Esophagus (tissue), 2 donors: ENCODE data around the gene CDK18. TPM values are rescaled to one million over a fixed set of nuclear protein-coding genes. Genes with fewer than 3 reads are reported as not detected.

Source experiments
- H3K27ac ChIP-seq, 2 donors: one replicate each; pipeline ENCODE4 v1.5.1; 2013; ENCODE audit warnings: low read depth in 2 of 2, mild to moderate bottlenecking in 2 of 2, inconsistent platforms in 1 of 2, low read length in 1 of 2, moderate library complexity in 1 of 2
- H3K27me3 ChIP-seq, 2 donors: one replicate each; pipeline ENCODE4 v1.6.1; 2013; ENCODE audit warnings: low read length in 2 of 2, control low read depth in 1 of 2, mild to moderate bottlenecking in 1 of 2; ENCODE audit not compliant: insufficient read depth in 2 of 2, control insufficient read depth in 1 of 2
- H3K36me3 ChIP-seq, 2 donors: one replicate each; pipeline ENCODE4 v1.6.1; 2013; ENCODE audit warnings: low read length in 1 of 2; ENCODE audit not compliant: control insufficient read depth in 2 of 2, insufficient read depth in 2 of 2
- H3K4me1 ChIP-seq, 2 donors: one replicate each; pipeline ENCODE4 v1.6.1; 2013; ENCODE audit warnings: low read length in 1 of 2; ENCODE audit not compliant: control insufficient read depth in 2 of 2, insufficient read depth in 2 of 2
- H3K4me3 ChIP-seq, 2 donors: one replicate each; pipeline ENCODE4 v1.5.1; 2013; ENCODE audit warnings: low read length in 2 of 2, mild to moderate bottlenecking in 2 of 2, low read depth in 1 of 2, moderate library complexity in 1 of 2
- H3K9me3 ChIP-seq, 2 donors: one replicate each; pipeline ENCODE4 v1.6.1; 2013; ENCODE audit warnings: mild to moderate bottlenecking in 2 of 2, low read depth in 1 of 2, low read length in 1 of 2, moderate library complexity in 1 of 2; ENCODE audit not compliant: control insufficient read depth in 2 of 2, insufficient read depth in 1 of 2
- WGBS, 2 donors: extraction: QIAGEN DNeasy Blood & Tissue Kit; methylation state at CpG; one replicate each; pipeline ENCODE4 v1.1.7; 2013; 5-methylcytosine and 5-hydroxymethylcytosine counted together
- polyA plus RNA-seq, 2 donors: library from polyadenylated mRNA; stranded (reverse); fragments of 200-250 nt; gene quantifications; one replicate each; pipeline ENCODE4 v1.2.3, GENCODE V29; 2013
- donor health status: healthy with polysubstance abuse.
- donor health status: Bipolar disorder and iron deficiency.

The CDK18 gene
- polyA plus RNA-seq, 2 donors, result 3.5 to 9.0 TPM

DNA sequence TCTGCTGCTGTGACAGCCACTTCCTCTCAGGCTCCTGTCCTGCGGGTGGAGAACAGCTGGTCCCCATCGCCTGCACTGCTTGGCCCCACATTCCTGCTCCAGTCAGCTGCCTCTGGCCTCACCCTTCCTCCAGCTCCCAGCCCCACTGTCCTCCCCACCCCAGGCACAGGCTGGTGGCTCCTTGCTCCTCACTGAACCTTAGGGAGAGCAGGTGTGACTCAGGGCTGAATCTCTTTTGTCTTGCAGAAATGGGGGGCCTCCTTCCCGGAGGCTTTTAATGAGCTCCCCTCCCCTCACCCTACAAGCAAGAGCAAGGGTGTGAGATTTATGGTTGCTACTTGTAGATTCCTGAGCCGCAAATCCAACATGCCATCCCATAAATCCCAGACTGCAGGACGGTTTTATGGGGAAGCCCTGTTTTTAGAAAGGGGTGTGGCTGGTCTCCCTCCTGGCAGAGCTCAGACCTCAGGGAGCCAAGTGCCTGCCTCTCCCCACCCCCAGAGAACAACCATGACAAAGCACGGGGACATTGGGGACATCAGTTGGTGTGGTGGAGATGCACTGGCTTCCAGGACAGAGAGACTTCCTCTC, 15.2 kb downstream of the CDK18 start:
- H3K9me3 ChIP-seq, result no peaks in the 10 kb centered on the region
- no peak overlapping the region for H3K27ac ChIP-seq
- H3K27me3 ChIP-seq, result no peaks in the 10 kb centered on the region
- WGBS, 2 donors, result 42 to 43% methylated on average over 6 of the region's 6 CpGs
- no peaks in the 10 kb centered on the region for H3K4me1 ChIP-seq
- H3K36me3 ChIP-seq, result no peaks in the 10 kb centered on the region
- no peak overlapping the region for H3K4me3 ChIP-seq

DNA sequence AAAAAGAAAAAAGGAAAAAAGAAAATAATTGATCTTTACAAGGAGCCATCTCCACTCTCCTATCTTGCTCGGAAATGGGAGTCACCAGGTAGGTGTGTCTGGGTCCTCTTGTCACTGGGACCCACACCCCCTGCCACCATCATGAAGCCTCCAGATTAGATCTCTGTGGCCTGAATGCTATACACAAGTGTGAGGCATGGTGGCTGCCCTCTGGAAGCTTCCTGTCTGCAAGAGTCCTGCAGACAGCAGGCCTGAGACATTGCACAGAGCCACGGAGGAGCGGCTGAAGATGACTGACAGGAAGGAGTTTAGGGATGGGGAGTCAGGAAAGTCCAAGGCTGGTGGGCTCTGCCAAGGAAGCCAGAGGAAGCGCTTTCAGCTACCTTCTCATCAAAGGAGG, 16.2 kb downstream of the CDK18 start:
- Histone ChIP-seq H3K4me1 (no peaks in the 10 kb centered on the region), H3K27me3 (no peaks in the 10 kb centered on the region), H3K27ac (no peak overlapping the region), H3K4me3 (no peak overlapping the region), H3K36me3 (no peaks in the 10 kb centered on the region), H3K9me3 (no peaks in the 10 kb centered on the region)
- 91 to 95% methylated on average over 4 of the region's 4 CpGs for WGBS, 2 donors

DNA sequence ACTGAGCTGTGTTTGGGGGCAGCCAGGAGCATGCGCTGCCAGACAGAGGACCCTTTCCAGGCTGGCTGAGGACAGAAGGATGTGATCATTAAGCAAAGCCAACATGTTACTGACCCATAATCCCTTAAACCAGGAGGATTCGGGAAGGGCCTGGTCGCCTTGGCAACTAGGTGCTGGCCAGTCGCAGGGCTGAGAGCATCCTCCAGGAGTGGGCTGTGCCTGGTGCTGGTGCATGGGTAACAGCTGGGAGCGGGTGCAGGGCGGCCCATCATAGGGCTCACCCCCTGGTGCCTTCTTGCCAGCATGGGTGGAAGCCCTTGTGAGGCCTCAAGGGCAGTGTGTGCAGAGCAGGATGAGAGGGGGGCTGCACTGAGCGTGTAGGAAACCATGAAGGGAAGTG, 17.2 kb downstream of the CDK18 start:
- no peaks in the 10 kb centered on the region for H3K4me1 ChIP-seq
- no peaks in the 10 kb centered on the region for H3K9me3 ChIP-seq
- no peaks in the 10 kb centered on the region for H3K27me3 ChIP-seq
- no peak overlapping the region for H3K27ac ChIP-seq
- 87 to 88% methylated on average over 7 of the region's 7 CpGs for WGBS, 2 donors
- H3K36me3 ChIP-seq, result no peaks in the 10 kb centered on the region
- no peak overlapping the region for H3K4me3 ChIP-seq

DNA sequence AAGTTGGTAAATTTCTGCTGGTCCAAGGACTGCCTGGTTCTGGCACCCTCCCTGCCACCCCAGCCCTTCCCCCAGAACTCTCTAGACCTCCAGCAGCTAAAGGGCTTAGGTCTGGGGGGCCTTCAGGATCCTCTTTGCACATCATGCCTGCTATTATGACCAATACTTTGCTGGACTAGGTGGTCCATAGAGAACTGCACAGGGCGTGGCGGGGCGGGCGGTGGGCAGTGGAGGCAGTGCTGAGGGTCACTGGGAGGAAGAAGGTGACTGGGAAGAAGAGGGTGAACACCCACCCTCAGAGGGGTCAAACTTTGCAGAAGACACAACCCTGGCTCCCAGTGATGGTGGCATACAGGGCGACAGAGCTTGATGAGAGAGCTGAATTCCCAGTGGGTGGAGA, 18.2 kb downstream of the CDK18 start:
- Histone ChIP-seq H3K9me3 (no peaks in the 10 kb centered on the region), H3K27me3 (no peaks in the 10 kb centered on the region), H3K4me3 (no peak overlapping the region), H3K27ac (no peak overlapping the region), H3K4me1 (no peaks in the 10 kb centered on the region), H3K36me3 (no peaks in the 10 kb centered on the region)
- WGBS, 2 donors, result 90 to 95% methylated on average over 5 of the region's 5 CpGs

DNA sequence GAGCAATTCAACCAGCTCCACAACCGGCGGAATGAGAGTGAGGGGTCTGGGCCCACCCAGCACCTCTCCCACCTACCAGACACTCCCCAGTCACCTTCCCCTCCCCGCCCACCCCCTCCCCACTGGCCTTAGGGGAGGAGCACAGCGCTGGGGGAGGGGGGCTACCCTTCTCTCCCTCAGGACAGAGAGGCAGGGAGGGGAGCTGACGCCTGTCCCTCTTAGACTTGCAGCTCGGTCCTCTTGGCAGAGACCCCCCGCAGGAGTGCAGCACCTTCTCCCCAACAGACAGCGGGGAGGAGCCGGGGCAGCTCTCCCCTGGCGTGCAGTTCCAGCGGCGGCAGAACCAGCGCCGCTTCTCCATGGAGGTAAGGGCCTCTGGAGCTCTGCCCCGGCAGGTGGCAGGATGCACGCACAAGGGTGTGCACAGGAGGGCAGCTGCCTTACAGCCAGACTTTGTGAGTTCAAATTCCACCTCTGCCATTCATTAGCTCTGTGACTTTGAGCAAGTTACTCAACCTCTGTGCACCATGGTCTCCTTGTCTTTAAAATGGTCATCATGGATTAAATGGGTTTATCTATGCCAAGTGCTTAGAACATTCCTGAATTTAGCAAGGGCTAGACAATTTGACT, 18.9 kb downstream of the CDK18 start:
- H3K9me3 ChIP-seq, result no peaks in the 10 kb centered on the region
- 74 to 81% methylated on average over 15 to 16 of the region's 16 CpGs for WGBS, 2 donors
- no peaks in the 10 kb centered on the region for H3K27me3 ChIP-seq
- H3K4me3 ChIP-seq, result no peak overlapping the region
- no peaks in the 10 kb centered on the region for H3K36me3 ChIP-seq
- no peak overlapping the region for H3K27ac ChIP-seq
- H3K4me1 ChIP-seq, result no peaks in the 10 kb centered on the region

DNA sequence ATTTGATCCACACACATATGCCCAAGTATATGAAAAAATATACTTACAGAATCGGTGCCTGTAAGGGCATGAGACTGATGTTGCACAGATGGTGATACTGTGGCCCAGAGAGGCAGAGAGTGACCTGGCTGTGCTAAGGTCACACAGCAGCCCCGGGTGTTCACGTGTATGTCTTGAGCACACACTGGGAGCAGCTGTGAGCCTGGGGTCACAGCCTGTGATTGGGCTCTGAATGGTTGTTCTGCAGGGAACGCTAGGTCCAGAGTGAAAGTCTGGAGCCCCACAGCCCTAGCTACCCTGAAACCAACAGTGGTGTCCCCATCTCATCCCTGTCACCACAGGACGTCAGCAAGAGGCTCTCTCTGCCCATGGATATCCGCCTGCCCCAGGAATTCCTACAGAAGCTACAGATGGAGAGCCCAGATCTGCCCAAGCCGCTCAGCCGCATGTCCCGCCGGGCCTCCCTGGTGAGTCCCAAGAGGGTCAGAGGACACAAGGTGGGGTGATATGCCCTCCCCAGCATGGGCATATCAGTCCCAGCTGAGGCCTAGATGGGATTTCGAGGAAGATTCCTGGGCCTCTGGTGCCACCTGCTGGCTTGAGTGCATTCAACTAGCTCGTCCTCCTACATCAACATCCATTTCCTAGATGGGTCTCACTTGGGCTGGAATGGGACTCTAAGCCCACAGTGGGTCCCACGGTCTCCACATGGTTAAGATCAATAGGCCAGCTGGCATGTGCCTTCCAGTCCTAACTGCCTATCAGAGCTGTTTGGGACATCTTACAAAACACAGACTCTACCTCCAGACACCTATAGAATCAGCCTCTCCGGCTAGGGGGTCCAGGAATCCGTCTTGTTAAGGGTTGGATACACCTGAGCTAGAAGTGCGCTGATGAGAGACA, 19.7 kb downstream of the CDK18 start:
- no peak overlapping the region for H3K27ac ChIP-seq
- no peaks in the 10 kb centered on the region for H3K27me3 ChIP-seq
- no peaks in the 10 kb centered on the region for H3K9me3 ChIP-seq
- 52 to 55% methylated on average over 16 of the region's 16 CpGs for WGBS, 2 donors
- no peak overlapping the region for H3K4me3 ChIP-seq
- no peaks in the 10 kb centered on the region for H3K4me1 ChIP-seq
- H3K36me3 ChIP-seq, result no peaks in the 10 kb centered on the region

DNA sequence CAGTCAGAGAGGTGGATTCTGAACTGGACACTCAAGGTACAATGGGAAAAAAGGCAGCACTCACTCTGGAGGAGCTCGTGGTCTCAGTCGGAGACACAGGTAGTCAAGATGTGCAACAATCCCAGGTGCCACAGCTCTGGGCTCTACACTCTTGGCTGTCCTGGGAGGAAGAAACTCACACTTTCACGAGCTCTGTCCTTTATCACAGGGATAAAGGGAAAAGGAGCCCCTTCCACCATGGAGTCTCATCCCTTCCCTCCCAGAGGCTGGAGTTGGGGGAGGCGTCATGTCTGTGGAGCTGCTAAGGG, 20.3 kb downstream of the CDK18 start:
- Histone ChIP-seq H3K36me3 (no peaks in the 10 kb centered on the region), H3K4me1 (no peaks in the 10 kb centered on the region), H3K4me3 (no peak overlapping the region), H3K27me3 (no peaks in the 10 kb centered on the region), H3K9me3 (no peaks in the 10 kb centered on the region), H3K27ac (no peak overlapping the region)
- WGBS, 2 donors, result 79 to 80% methylated on average over 4 of the region's 4 CpGs

DNA sequence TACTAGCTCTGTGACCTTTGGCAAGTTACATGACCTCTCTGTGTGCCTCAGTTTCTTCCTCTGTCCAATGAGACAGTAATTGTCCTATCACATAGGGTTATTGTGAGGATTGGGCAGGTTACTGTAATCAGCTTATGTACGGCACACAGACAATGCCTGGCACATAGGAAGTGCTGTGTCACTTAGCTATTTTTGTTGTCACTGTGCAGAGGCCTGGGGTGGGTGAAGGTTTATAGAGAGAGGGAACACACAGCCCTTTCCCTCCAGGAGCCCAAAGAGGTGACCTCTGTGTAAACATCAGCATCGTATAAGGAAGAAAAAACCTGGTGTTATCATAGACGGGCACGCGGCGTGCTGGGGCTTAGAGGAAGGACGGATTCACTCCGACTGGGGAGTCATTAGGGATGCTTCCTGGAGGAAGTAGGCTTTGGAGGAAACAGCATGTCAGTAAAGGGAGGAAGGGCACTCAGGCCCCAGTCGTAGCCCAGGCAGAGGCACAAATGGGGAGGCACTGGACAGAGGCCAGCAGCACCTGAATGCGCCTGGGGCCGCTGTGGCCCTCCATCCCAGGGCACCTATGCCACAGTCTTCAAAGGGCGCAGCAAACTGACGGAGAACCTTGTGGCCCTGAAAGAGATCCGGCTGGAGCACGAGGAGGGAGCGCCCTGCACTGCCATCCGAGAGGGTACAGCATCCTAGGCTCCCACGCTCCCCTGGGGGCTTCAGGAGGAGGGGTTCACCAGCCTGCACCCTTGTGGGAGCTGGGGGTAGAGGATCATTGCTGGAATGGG, 21.2 kb downstream of the CDK18 start:
- H3K4me3 ChIP-seq, result no peak overlapping the region
- WGBS, 2 donors, result 86 to 94% methylated on average over 18 of the region's 18 CpGs
- no peak overlapping the region for H3K27ac ChIP-seq
- H3K9me3 ChIP-seq, result no peaks in the 10 kb centered on the region
- H3K36me3 ChIP-seq, result no peaks in the 10 kb centered on the region
- H3K4me1 ChIP-seq, result no peaks in the 10 kb centered on the region
- no peaks in the 10 kb centered on the region for H3K27me3 ChIP-seq

DNA sequence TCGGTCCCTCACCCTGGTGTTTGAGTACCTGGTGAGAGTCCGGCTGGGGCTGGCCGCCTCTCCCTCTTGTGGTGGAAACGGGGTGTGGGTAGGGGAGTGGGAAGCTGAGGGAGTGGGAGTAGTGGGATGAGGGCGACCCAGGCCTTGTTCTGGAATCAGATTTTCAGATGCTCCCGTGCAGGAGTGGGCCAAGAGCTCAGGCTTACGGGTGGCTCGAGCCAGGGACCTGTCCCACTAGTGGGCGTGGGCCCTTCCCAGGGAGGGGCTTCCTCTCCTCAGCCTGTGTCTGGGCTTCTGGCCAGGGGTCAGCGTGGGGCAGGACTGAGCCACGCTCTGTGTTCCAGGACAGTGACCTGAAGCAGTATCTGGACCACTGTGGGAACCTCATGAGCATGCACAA, 22.0 kb downstream of the CDK18 start:
- 76 to 77% methylated on average over 10 to 11 of the region's 11 CpGs for WGBS, 2 donors
- Histone ChIP-seq H3K4me3 (no peak overlapping the region), H3K9me3 (no peaks in the 10 kb centered on the region), H3K36me3 (no peaks in the 10 kb centered on the region), H3K4me1 (no peaks in the 10 kb centered on the region), H3K27ac (no peak overlapping the region), H3K27me3 (no peaks in the 10 kb centered on the region)
